MM.1S (cell line): ENCODE measurements around the gene TENT4A.

Experiments used
- CTCF ChIP-seq: fragments of 300-600 bp; sonication (generic); IDR thresholded peaks from 2 replicates; pipeline ENCODE4 v1.5.1; 2016; ENCODE audit warnings: antibody characterized with exemption, low read length, mixed read lengths
- EZH2 ChIP-seq: fragments of 300-600 bp; sonication (generic); optimal IDR thresholded peaks from 2 replicates; pipeline ENCODE3; 2017; ENCODE audit warnings: low read depth, mild to moderate bottlenecking, antibody characterized with exemption, low read length, mixed read lengths

- TF ChIP-seq CTCF (no peak), EZH2 (no peak)
These were observed 59.7 kb downstream of the TENT4A start for GRCh38 chr5:6772886-6773285.
